LNCaP clone FGC (cell line): ENCODE data around the gene ANKZF1.

Source experiments
- DNase-seq: peaks from one replicate; pipeline ENCODE4 v3.0.0-alpha.2; 2011; ENCODE audit warnings: low read depth
- H3K4me3 ChIP-seq: 2 replicates; pipeline ENCODE4 v1.5.1; 2011; ENCODE audit warnings: mild to moderate bottlenecking, low read depth, low read length, control low read depth
- CTCF ChIP-seq: IDR thresholded peaks from 2 replicates; pipeline ENCODE4 v1.5.1; 2012; ENCODE audit warnings: mild to moderate bottlenecking; ENCODE audit not compliant: control insufficient read depth, insufficient read depth; ENCODE audit errors: extremely low read depth

The ANKZF1 gene

GRCh38 chr2:219278655-219279150 lies 49.1 kb downstream of the ANKZF1 start:
- TF ChIP-seq CTCF = no peak
- no peak for DNase-seq
- H3K4me3 ChIP-seq = peak overlapping the region; percentile 80

GRCh38 chr2:219279151-219279915 lies 49.7 kb downstream of the ANKZF1 start, which contains the start of gene DNAJB2:
Gene DNAJB2, plus strand, starts transcription at chr2:219279366. Its CDS starts 468 bp downstream, at chr2:219279834.
- DNase-seq = peak; percentile 83
- TF ChIP-seq CTCF = no peak
- peak within 1 kb of the TSS; percentile 80 for H3K4me3 ChIP-seq

- TF ChIP-seq CTCF = no peak
- H3K4me3 ChIP-seq = peak overlapping the region; percentile 80
- DNase-seq = no peak
These were observed 50.4 kb downstream of the ANKZF1 start for GRCh38 chr2:219279916-219280516.

- no peak overlapping the region; the same call in 1 of the 2 replicates for H3K4me3 ChIP-seq
- TF ChIP-seq CTCF = no peak
- no peak for DNase-seq
These were observed 51.0 kb downstream of the ANKZF1 start for GRCh38 chr2:219280651-219281050.

GRCh38 chr2:219281588-219281987 lies 52.0 kb downstream of the ANKZF1 start:
- TF ChIP-seq CTCF = no peak
- no peak for DNase-seq
- H3K4me3 ChIP-seq = no peak overlapping the region

- H3K4me3 ChIP-seq = no peak overlapping the region
- TF ChIP-seq CTCF = no peak
- no peak for DNase-seq
These were observed 52.8 kb downstream of the ANKZF1 start for GRCh38 chr2:219282375-219282774.
